Measurements from ENCODE around the gene MAGEL2. TPM values are rescaled to one million over a fixed set of nuclear protein-coding genes. Genes with fewer than 3 reads are reported as not detected.

MAGEL2 gene
- total and polyA plus RNA-seq, 2 donors (not counting 3 experiments of a cell fraction or from before 2014, with no cell fraction given) = not detected

DNA sequence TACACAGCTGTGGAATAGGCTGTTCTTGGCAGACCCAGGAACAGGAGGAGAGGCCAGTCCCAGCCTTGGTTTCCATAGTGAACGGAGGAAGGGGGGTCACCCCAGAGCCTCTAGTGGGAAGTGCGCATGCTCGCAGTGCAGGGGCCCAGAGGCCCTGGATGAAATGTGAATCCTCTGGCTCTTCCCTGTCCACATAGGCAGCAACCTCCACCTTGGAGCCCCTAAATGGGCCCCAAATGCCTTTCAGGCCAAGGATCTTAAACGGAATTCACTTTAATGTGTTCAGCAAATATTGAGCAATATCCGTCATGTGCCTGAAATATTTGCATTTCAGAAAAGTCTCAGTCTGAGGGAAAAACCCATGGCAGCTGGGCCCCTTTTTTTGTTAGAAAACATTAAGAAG, 42.8 kb upstream of the MAGEL2 start:
- no peak for FAIRE-seq

More for the DNA sequence above, 42.8 kb upstream of the MAGEL2 start:
- TF ChIP-seq EZH2 (IDR thresholded peaks at IDR 0.05; ENCODE audit: borderline replicate concordance, low read depth, low read length, severe bottlenecking) = no peak
- TF ChIP-seq POLR2AphosphoS5 (IDR thresholded peaks at IDR 0.05; ENCODE audit: insufficient read depth, low read depth, low read length) = no peak
- TF ChIP-seq GATA2 (IDR thresholded peaks at IDR 0.05; ENCODE audit: insufficient read depth, insufficient read length, low read depth, low read length) = no peak
- no peak for TF ChIP-seq FOS (IDR thresholded peaks at IDR 0.05; ENCODE audit: borderline replicate concordance, insufficient read depth, low read length)
- no peak for TF ChIP-seq CTCF (IDR thresholded peaks at IDR 0.05; ENCODE audit: extremely low read depth in 1 of 2, insufficient read depth in 1 of 2, low read depth in 1 of 2, low read length in 2 of 2)
- TF ChIP-seq JUN (IDR thresholded peaks at IDR 0.05; ENCODE audit: borderline replicate concordance, insufficient read depth, insufficient read length, low read depth) = no peak
- TF ChIP-seq POLR2A (IDR thresholded peaks at IDR 0.05; ENCODE audit: low read depth, low read length) = no peak
- no peak for TF ChIP-seq MYC (IDR thresholded peaks at IDR 0.05; ENCODE audit: low read depth, low read length)
- no peak for TF ChIP-seq MAX (IDR thresholded peaks at IDR 0.05; ENCODE audit: insufficient read depth, insufficient read length)
- H3K27me3 ChIP-seq (ENCODE audit: control insufficient read depth in 2 of 2, insufficient read depth in 2 of 2, low read length in 2 of 2) = no peaks in the 10 kb centered on the region
- BruUV-seq (replicated peaks) = no TSS peak
- H3K4me1 ChIP-seq (ENCODE audit: control insufficient read depth, extremely low read depth, insufficient read depth, low read length) = no peaks in the 10 kb centered on the region
- no peak overlapping the region for H2AFZ ChIP-seq (ENCODE audit: low read depth, low read length)
- no peaks in the 10 kb centered on the region for H3K9me1 ChIP-seq (replicated peaks; ENCODE audit: control insufficient read depth, extremely low read depth, insufficient read depth, low read length)
- ChIA-PET POLR2A (no interaction called here), CTCF (no interaction called here)
- H3K9ac ChIP-seq (replicated peaks; ENCODE audit: extremely low read depth, insufficient read depth, low read length) = no peak overlapping the region
- no peaks in the 10 kb centered on the region for H4K20me1 ChIP-seq (replicated peaks; ENCODE audit: control insufficient read depth, extremely low read depth, insufficient read depth, low read length)
- H3K27ac ChIP-seq (ENCODE audit: insufficient read depth, low read depth, low read length) = no peak overlapping the region
- H3K79me2 ChIP-seq (ENCODE audit: control insufficient read depth, insufficient read depth, low read length) = no peaks in the 10 kb centered on the region
- no peak overlapping the region for H3K4me2 ChIP-seq (ENCODE audit: insufficient read depth, low read length)
- no peaks in the 10 kb centered on the region for H3K36me3 ChIP-seq (ENCODE audit: control insufficient read depth in 2 of 2, extremely low read depth in 1 of 2, insufficient read depth in 2 of 2, low read length in 2 of 2)
- H3K4me3 ChIP-seq (replicated peaks in 1 of 3; ENCODE audit: insufficient read depth in 1 of 3, low read depth in 1 of 3, low read length in 3 of 3) = no peak overlapping the region
- no peaks in the 10 kb centered on the region for H3K9me3 ChIP-seq (replicated peaks; ENCODE audit: control insufficient read depth, insufficient read depth, low read length)
- dilution Hi-C loops (cut with MboI; ENCODE audit: extremely low pct_ligation_motif_present, low sequenced_read_pairs) (no loop called here), intact Hi-C loops (cut with micrococcal nuclease) (no loop called here)
- no peak for DNase-seq (ENCODE audit: low read depth, low spot score)
